Central memory CD4-positive, alpha-beta T cell (primary cell): ENCODE data around the gene KCNC4.

Source experiments
- DNase-seq: peaks from one replicate; pipeline ENCODE4 v3.0.0; 2022
- total RNA-seq, 3 experiments: gene quantifications; one replicate each; lab custom pipeline; 2026; lab: John Stamatoyannopoulos, UW

Gene KCNC4
- 12.5 to 32.8 (median 17.4) reads per million in 3 experiments for total RNA-seq

GRCh38 chr1:110209715-110210603 is at the start of gene KCNC4:
Gene KCNC4, plus strand, starts transcription at chr1:110210314. Its CDS starts 1,186 bp downstream, at chr1:110211500.
- peak; percentile 92 for DNase-seq

GRCh38 chr1:110160538-110161100 is 49.5 kb upstream of the KCNC4 start:
- no peak for DNase-seq

- DNase-seq, result no peak
Observed at GRCh38 chr1:110161165-110161564, 48.9 kb upstream of the KCNC4 start.

GRCh38 chr1:110161849-110162248 is 48.3 kb upstream of the KCNC4 start:
- DNase-seq, result no peak

- DNase-seq, result no peak
Observed at GRCh38 chr1:110163591-110163990, 46.5 kb upstream of the KCNC4 start.

GRCh38 chr1:110164725-110165350 is 45.3 kb upstream of the KCNC4 start:
- DNase-seq, result no peak

- DNase-seq, result no peak
Observed at GRCh38 chr1:110165761-110166231, 44.3 kb upstream of the KCNC4 start.

GRCh38 chr1:110166861-110167260 is 43.3 kb upstream of the KCNC4 start:
- no peak for DNase-seq

GRCh38 chr1:110170766-110171733 is 39.1 kb upstream of the KCNC4 start:
- DNase-seq, result no peak

GRCh38 chr1:110172001-110172400 is 38.1 kb upstream of the KCNC4 start:
- no peak for DNase-seq

- no peak for DNase-seq
Observed at GRCh38 chr1:110173466-110174105, 36.5 kb upstream of the KCNC4 start.

GRCh38 chr1:110174961-110175360 is 35.2 kb upstream of the KCNC4 start:
- DNase-seq, result no peak

- DNase-seq, result no peak
Observed at GRCh38 chr1:110176299-110176956, 33.7 kb upstream of the KCNC4 start.

- no peak for DNase-seq
Observed at GRCh38 chr1:110177775-110178174, 32.3 kb upstream of the KCNC4 start.

- DNase-seq, result no peak
Observed at GRCh38 chr1:110183642-110184167, 26.4 kb upstream of the KCNC4 start.

- no peak for DNase-seq
Observed at GRCh38 chr1:110184446-110184845, 25.7 kb upstream of the KCNC4 start.

- DNase-seq, result no peak
Observed at GRCh38 chr1:110185181-110185580, 24.9 kb upstream of the KCNC4 start.

GRCh38 chr1:110186558-110186957 is 23.6 kb upstream of the KCNC4 start:
- no peak for DNase-seq

- DNase-seq, result no peak
Observed at GRCh38 chr1:110187139-110187890, 22.8 kb upstream of the KCNC4 start.

GRCh38 chr1:110188035-110188618 is 22.0 kb upstream of the KCNC4 start:
- DNase-seq, result no peak
